Vagina (tissue), 2 donors: ENCODE data around the gene CD22. TPM values are rescaled to one million over a fixed set of nuclear protein-coding genes. Genes with fewer than 3 reads are reported as not detected.

Experiments used
- DNase-seq, 2 donors: peaks; one replicate each; pipeline ENCODE4 v3.0.0-alpha.2; 2017; ENCODE audit errors: extremely low spot score in 2 of 2
- H3K27ac ChIP-seq: fragments of 200-600 bp; sonication (generic); one replicate; pipeline ENCODE4 v1.5.1; 2019
- H3K27me3 ChIP-seq: fragments of 200-600 bp; sonication (generic); one replicate; pipeline ENCODE4 v1.5.1; 2019
- H3K36me3 ChIP-seq, 2 donors: fragments of 200-600 bp; sonication (generic); one replicate each; pipeline ENCODE4 v1.5.1; 2017 to 2019
- H3K4me1 ChIP-seq: fragments of 200-600 bp; sonication (generic); one replicate; pipeline ENCODE4 v1.5.1; 2019
- H3K4me3 ChIP-seq, 2 donors: fragments of 200-600 bp; sonication (generic); 1 replicate in 1 of 2; 2 replicates in 1 of 2; pipeline ENCODE4 v1.5.1; 2016 to 2019
- H3K9me3 ChIP-seq: fragments of 200-600 bp; sonication (generic); one replicate; pipeline ENCODE4 v1.5.1; 2019
- POLR2A ChIP-seq, 2 donors: fragments of 450-650 bp; IDR thresholded peaks; one replicate each; pipeline ENCODE4 v1.6.1; 2017; ENCODE audit warnings: antibody characterized with exemption in 2 of 2, mild to moderate bottlenecking in 2 of 2, moderate library complexity in 2 of 2
- POLR2AphosphoS5 ChIP-seq, 2 donors: sonication (generic); formaldehyde crosslinking; IDR thresholded peaks; one replicate each; pipeline ENCODE4 v1.9.0; 2017; ENCODE audit warnings: antibody characterized with exemption in 2 of 2, mild to moderate bottlenecking in 2 of 2, low read depth in 1 of 2; ENCODE audit not compliant: insufficient read depth in 1 of 2
- intact Hi-C: fragments of 100-400 bp; cut with DNase I; formaldehyde crosslinking; loops from one replicate; pipeline ENCODE4 v1.15.1; 2023
- total RNA-seq: library from RNA; depleted of rRNA; stranded (reverse); fragments of >200 nt; gene quantifications from one replicate; pipeline ENCODE4 v1.2.3, GENCODE V29; 2016
- TF ChIP-seq, protein P1 (sequence below), 3 experiments: fragments of 450-650 bp in 2 of 3; fragments of 200-600 bp in 1 of 3; sonication (generic) in 1 of 3; IDR thresholded peaks; one replicate each; pipeline ENCODE4 v1.5.1; 2017 to 2019; ENCODE audit warnings: antibody characterized with exemption in 3 of 3, mild to moderate bottlenecking in 2 of 3, moderate library complexity in 2 of 3

Gene CD22
- total RNA-seq, 1 donor from 2014 or later, result 7.6 TPM

GRCh38 chr19:35315883-35316282 is 13.1 kb upstream of the CD22 start:
- H3K9me3 ChIP-seq, result no peaks in the 10 kb centered on the region
- H3K4me3 ChIP-seq, result no peak overlapping the region
- TF ChIP-seq POLR2A (IDR thresholded peaks at IDR 0.05) (no peak), POLR2AphosphoS5 (IDR thresholded peaks at IDR 0.05; ENCODE audit: insufficient read depth in 1 of 2, low read depth in 1 of 2) (no peak)
- TF ChIP-seq, protein P1, sequence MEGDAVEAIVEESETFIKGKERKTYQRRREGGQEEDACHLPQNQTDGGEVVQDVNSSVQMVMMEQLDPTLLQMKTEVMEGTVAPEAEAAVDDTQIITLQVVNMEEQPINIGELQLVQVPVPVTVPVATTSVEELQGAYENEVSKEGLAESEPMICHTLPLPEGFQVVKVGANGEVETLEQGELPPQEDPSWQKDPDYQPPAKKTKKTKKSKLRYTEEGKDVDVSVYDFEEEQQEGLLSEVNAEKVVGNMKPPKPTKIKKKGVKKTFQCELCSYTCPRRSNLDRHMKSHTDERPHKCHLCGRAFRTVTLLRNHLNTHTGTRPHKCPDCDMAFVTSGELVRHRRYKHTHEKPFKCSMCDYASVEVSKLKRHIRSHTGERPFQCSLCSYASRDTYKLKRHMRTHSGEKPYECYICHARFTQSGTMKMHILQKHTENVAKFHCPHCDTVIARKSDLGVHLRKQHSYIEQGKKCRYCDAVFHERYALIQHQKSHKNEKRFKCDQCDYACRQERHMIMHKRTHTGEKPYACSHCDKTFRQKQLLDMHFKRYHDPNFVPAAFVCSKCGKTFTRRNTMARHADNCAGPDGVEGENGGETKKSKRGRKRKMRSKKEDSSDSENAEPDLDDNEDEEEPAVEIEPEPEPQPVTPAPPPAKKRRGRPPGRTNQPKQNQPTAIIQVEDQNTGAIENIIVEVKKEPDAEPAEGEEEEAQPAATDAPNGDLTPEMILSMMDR (IDR thresholded peaks at IDR 0.05), result no peak
- intact Hi-C loops, result loop anchor here (10.0 kb wide), 1 partner anchor 501 kb away; no protein-coding TSS in a partner anchor
- H3K36me3 ChIP-seq, result no peaks in the 10 kb centered on the region
- no peak for DNase-seq
- H3K27me3 ChIP-seq, result no peaks in the 10 kb centered on the region
- peaks cover 19% of the 10 kb centered on the region for H3K4me1 ChIP-seq
- no peak overlapping the region for H3K27ac ChIP-seq

DNA sequence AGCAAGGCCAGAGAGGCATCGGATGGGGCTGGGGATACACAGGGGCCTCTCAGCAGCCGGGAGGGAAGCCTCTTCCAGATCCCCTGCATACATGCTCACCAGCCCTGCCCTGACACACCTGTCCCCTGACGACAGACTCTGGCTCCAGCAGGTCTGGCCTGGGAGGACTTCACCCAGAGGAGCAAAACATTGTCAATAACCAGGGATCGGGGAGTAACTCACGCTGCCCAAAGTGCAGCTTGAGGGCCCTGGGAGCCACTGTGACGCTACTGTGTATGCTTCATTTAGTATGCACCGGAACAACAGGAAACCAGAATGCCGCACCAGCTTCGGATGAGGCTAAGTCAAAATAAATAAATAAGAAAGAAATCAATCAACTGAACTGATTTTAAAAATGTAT is 12.4 kb upstream of the CD22 start:
- no peaks in the 10 kb centered on the region for H3K27me3 ChIP-seq
- H3K27ac ChIP-seq, result no peak overlapping the region
- TF ChIP-seq POLR2A (IDR thresholded peaks at IDR 0.05), result no peak
- TF ChIP-seq POLR2AphosphoS5 (IDR thresholded peaks at IDR 0.05; ENCODE audit: insufficient read depth in 1 of 2, low read depth in 1 of 2), result no peak
- TF ChIP-seq, protein P1 (IDR thresholded peaks at IDR 0.05), result no peak
- no peak overlapping the region for H3K4me3 ChIP-seq
- H3K4me1 ChIP-seq, result peaks cover 19% of the 10 kb centered on the region
- no peaks in the 10 kb centered on the region for H3K36me3 ChIP-seq
- intact Hi-C loops, result loop anchor here (10.0 kb wide), 1 partner anchor 502 kb away; no protein-coding TSS in a partner anchor
- no peak for DNase-seq
- no peaks in the 10 kb centered on the region for H3K9me3 ChIP-seq

GRCh38 chr19:35317464-35318043 is 11.4 kb upstream of the CD22 start:
- H3K4me1 ChIP-seq, result peaks cover 19% of the 10 kb centered on the region
- TF ChIP-seq POLR2AphosphoS5 (IDR thresholded peaks at IDR 0.05; ENCODE audit: insufficient read depth in 1 of 2, low read depth in 1 of 2) (no peak), POLR2A (IDR thresholded peaks at IDR 0.05) (no peak)
- TF ChIP-seq, protein P1 (IDR thresholded peaks at IDR 0.05), result no peak
- H3K27ac ChIP-seq, result no peak overlapping the region
- intact Hi-C loops, result loop anchor here (10.0 kb wide), 1 partner anchor 503 kb away; no protein-coding TSS in a partner anchor
- DNase-seq, result no peak
- H3K4me3 ChIP-seq, result no peak overlapping the region
- no peaks in the 10 kb centered on the region for H3K36me3 ChIP-seq
- no peaks in the 10 kb centered on the region for H3K27me3 ChIP-seq
- H3K9me3 ChIP-seq, result no peaks in the 10 kb centered on the region

GRCh38 chr19:35318679-35319448 is 10.1 kb upstream of the CD22 start:
- Histone ChIP-seq H3K27ac (peak overlapping the region; percentile 69), H3K9me3 (no peaks in the 10 kb centered on the region), H3K4me3 (no peak overlapping the region), H3K4me1 (peaks cover 19% of the 10 kb centered on the region), H3K36me3 (no peaks in the 10 kb centered on the region), H3K27me3 (no peaks in the 10 kb centered on the region)
- DNase-seq, result no peak
- intact Hi-C loops, result loop anchor here (10.0 kb wide), 1 partner anchor 504 kb away; no protein-coding TSS in a partner anchor
- no peak for TF ChIP-seq POLR2A (IDR thresholded peaks at IDR 0.05)
- TF ChIP-seq POLR2AphosphoS5 (IDR thresholded peaks at IDR 0.05; ENCODE audit: insufficient read depth in 1 of 2, low read depth in 1 of 2), result peak; percentile 75 to 88
- TF ChIP-seq, protein P1 (IDR thresholded peaks at IDR 0.05), result no peak
